Natural killer cell treated with Interleukin-12 subunit alpha and Interleukin-12 subunit beta and Interleukin-15 and Interleukin-18, amount 100 ng/mL, for 72 hours (primary cell): ENCODE results near the gene IL17RA. TPM values are rescaled to one million over a fixed set of nuclear protein-coding genes. Genes with fewer than 3 reads are reported as not detected.

ENCODE experiments used
- ATAC-seq, 2 donors: fragments of 150-1000 bp; cut with Tn5 transposase in 1 of 2; sonication (Bioruptor Pico), chemical (Tn5 transposase) in 1 of 2; 2 replicates each; pipeline ENCODE4 v1.10.0; 2021
- DNase-seq: peaks from one replicate; pipeline ENCODE4 v3.0.0; 2022; ENCODE audit warnings: low spot score
- H3K27ac Mint-ChIP-seq, 2 donors: 1 replicate in 1 of 2; 2 replicates in 1 of 2; pipeline ENCODE4 v1.8.0; 2022; ENCODE audit warnings: mixed read lengths in 2 of 2, mild to moderate bottlenecking in 1 of 2, moderate library complexity in 1 of 2
- H3K27me3 Mint-ChIP-seq, 2 donors: 1 replicate in 1 of 2; 2 replicates in 1 of 2; pipeline ENCODE4 v1.8.0; 2022; ENCODE audit warnings: mixed read lengths in 2 of 2
- H3K36me3 Mint-ChIP-seq: one replicate; pipeline ENCODE4 v1.8.0; 2022; ENCODE audit warnings: mixed read lengths
- H3K4me1 Mint-ChIP-seq, 2 donors: 1 replicate in 1 of 2; 2 replicates in 1 of 2; pipeline ENCODE4 v1.8.0; 2022; ENCODE audit warnings: low read depth in 2 of 2, mixed read lengths in 2 of 2, mild to moderate bottlenecking in 1 of 2
- H3K4me3 Mint-ChIP-seq: one replicate; pipeline ENCODE4 v1.8.0; 2022; ENCODE audit warnings: mixed read lengths
- H3K9me3 Mint-ChIP-seq: 2 replicates; pipeline ENCODE4 v1.8.0; 2022; ENCODE audit warnings: mixed read lengths
- total RNA-seq, 2 donors: library from RNA; stranded (reverse); gene quantifications; one replicate each; pipeline ENCODE4 v1.2.3, GENCODE V29; 2022

IL17RA gene
- total RNA-seq, 2 donors from 2014 or later = 26.5 to 70.5 TPM

DNA sequence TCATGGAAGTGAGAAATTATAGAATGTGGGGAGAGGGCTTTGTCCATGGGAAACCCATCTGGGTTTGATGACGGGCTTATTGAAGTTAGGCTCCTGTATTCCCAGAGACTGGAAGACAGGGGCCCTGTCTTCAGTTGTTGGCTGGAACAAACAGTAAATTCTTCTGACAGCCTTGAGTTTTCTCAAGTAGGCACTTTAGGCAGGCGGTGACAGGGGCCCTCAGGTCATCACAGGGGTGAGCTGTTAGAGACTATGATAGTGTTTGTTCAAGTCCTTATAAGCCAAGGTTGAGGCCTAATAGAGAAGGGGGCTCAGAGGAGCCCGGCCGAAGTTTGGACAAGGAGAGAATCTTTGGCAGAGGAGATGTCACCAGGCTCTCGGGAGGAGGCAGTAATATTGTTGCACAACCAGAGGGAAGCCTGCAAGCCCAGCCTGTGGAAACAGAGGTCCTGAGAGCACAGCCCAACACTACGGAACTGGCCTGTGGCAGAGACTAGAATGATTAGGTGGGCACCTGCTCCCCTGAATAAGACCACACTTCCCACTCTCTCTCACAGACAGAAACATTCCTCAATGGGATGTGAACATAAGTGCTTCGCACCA, 20.2 kb upstream of the IL17RA start:
- Mint-ChIP-seq H3K9me3 (no peaks in the 10 kb centered on the region), H3K36me3 (no peaks in the 10 kb centered on the region), H3K27ac (no peak overlapping the region)

DNA sequence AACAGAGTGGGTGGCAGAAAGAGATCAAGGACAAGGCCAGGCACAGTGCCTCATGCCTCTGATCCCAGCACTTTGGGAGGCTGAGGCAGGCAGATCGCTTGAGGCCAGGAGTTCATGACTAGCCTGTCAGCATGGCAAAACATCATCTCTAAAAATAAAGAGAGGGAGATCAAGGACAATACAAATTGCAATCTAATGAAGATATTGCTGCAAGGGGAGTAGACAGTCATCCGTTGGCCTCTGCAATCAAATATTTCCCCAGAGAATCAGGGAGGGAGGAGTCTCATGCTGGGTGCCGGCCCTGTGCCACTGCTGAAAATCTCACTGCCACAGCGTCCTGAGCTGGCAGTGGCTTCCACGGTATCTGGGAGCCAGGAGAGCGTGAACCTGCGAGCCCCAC, 19.4 kb upstream of the IL17RA start:
- H3K27ac Mint-ChIP-seq = no peak overlapping the region
- peaks cover 13 to 23% of the 10 kb centered on the region in 2 donors for H3K27me3 Mint-ChIP-seq
- DNase-seq = no peak
- no peaks in the 10 kb centered on the region for H3K36me3 Mint-ChIP-seq
- no peaks in the 10 kb centered on the region for H3K4me1 Mint-ChIP-seq
- no peaks in the 10 kb centered on the region for H3K9me3 Mint-ChIP-seq
- H3K4me3 Mint-ChIP-seq = no peak overlapping the region
- ATAC-seq = no peak

More for the DNA sequence above, 20.2 kb upstream of the IL17RA start:
- Mint-ChIP-seq H3K4me3 (no peak overlapping the region), H3K4me1 (no peaks in the 10 kb centered on the region), H3K27me3 (peaks cover 14 to 21% of the 10 kb centered on the region in 2 donors)
- ATAC-seq (no peak), DNase-seq (no peak)

DNA sequence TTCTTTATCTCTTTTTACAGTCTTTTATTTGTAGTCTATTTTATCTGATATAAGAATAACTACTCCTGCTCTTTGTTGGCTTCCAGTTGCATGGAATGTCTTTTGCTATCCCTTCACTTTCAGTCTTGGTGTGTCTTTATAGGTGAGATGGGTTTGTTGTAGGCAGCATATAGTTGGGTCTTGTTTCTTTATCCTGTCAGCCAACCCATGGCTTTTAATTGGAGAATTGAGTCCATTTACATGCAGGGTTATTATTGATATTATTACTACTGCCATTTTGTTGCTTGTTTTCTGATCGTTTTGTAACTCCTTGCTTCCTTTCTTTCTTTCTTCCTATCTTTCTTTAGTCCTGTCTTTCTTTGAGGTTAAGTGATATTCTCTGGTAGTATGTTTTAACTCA, 11.9 kb upstream of the IL17RA start:
- Mint-ChIP-seq H3K36me3 (no peaks in the 10 kb centered on the region), H3K4me1 (peaks cover 12 to 13% of the 10 kb centered on the region in 2 donors), H3K27ac (no peak overlapping the region), H3K4me3 (no peak overlapping the region), H3K27me3 (peaks cover 19 to 20% of the 10 kb centered on the region in 2 donors), H3K9me3 (no peaks in the 10 kb centered on the region)
- DNase-seq = no peak
- no peak for ATAC-seq

DNA sequence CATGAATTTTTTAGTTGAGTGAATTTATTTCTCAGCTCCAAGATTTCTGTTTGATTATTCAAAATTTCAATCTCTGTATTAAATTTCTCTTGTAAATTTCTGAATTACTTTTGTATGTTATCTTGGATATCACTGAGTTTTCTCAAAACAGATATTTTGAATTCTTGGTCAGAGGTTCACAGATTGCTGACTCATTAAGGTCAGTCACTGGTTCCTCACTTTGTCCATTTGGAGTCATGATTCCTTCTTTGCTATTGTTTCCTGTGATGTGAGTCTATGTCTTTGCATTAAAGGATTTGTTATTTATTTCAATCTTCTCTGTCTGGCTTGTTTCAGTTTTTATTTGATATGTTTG, 10.2 kb upstream of the IL17RA start:
- Mint-ChIP-seq H3K9me3 (no peaks in the 10 kb centered on the region), H3K4me1 (peaks cover 12 to 13% of the 10 kb centered on the region in 2 donors), H3K4me3 (no peak overlapping the region), H3K36me3 (no peaks in the 10 kb centered on the region), H3K27me3 (peaks cover 16 to 19% of the 10 kb centered on the region in 2 donors), H3K27ac (no peak overlapping the region)
- ATAC-seq (no peak), DNase-seq (no peak)

DNA sequence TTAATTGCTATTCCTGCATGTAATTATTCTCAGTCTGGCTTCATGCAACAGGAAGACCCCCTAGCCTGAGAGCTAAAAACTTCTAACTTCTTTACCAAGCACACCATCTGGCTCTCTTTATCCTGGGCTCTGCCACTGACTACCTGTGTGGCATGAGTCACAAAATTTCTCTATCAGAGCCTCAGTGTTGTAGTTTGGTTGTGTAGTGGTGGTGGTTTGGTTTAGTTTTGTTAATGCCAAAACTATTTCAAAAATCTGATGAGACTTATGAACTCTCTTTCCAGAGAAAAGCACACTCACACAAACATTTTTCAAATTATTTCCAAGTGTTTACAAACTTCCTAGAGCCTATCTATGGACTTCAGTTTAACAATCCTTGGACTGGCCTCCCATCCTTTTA, 7.5 kb upstream of the IL17RA start:
- Mint-ChIP-seq H3K9me3 (no peaks in the 10 kb centered on the region), H3K27me3 (peaks cover 14 to 17% of the 10 kb centered on the region in 2 donors), H3K4me3 (no peak overlapping the region), H3K4me1 (peaks cover 12 to 13% of the 10 kb centered on the region in 2 donors), H3K27ac (no peak overlapping the region), H3K36me3 (no peaks in the 10 kb centered on the region)
- ATAC-seq = no peak
- DNase-seq = no peak

DNA sequence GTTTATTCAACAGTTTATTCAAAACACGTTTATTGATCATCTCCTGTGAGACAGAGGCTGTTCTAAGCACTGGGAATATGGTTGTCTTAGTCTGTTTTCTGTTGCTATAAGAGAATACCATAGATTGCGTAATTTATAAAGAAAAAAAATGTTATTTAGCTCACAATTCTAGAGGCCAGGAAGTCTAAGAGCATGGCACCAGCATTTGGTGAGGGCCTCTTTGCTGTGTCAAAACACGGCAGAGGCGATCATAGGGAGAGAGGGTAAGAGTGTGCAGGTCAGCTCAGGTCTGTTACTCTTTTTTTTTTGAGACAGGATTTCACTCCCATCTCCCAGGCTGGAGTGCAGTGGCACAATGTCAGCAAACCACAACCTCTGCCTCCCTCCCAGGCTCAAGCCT, 5.2 kb upstream of the IL17RA start:
- H3K4me3 Mint-ChIP-seq = no peak overlapping the region
- H3K27ac Mint-ChIP-seq = peak overlapping the region in 1 of 2 donors; percentile 15
- ATAC-seq (no peak), DNase-seq (no peak)
- peaks cover 22 to 23% of the 10 kb centered on the region in 2 donors for H3K4me1 Mint-ChIP-seq
- H3K27me3 Mint-ChIP-seq = peaks cover 0 to 9% of the 10 kb centered on the region in 2 donors
- no peaks in the 10 kb centered on the region for H3K9me3 Mint-ChIP-seq
- H3K36me3 Mint-ChIP-seq = no peaks in the 10 kb centered on the region

DNA sequence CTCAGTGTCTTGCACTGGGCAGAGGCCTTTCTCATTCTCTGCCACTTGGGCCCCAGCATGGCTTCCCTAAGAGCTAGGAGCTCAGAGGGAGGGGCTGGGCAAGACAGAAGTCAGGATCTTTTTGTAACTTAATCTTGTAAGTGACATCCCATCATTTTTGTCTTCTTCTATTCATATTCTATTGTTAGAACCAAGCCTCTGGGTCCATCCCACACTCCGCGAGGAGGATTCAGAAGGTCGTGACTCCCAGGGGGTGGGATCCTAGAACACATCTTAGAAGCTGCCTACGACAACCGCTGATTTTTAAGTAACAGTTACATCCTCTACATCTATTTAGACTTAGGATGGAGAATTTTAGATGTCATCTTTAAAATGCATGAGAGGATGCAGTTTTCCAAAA, 1.5 kb upstream of the IL17RA start:
- Mint-ChIP-seq H3K27me3 (peaks cover 0 to 4% of the 10 kb centered on the region in 2 donors), H3K4me3 (peak overlapping the region; percentile 83), H3K36me3 (no peaks in the 10 kb centered on the region), H3K27ac (peak overlapping the region; percentile 74 to 88), H3K9me3 (no peaks in the 10 kb centered on the region), H3K4me1 (peaks cover 32 to 34% of the 10 kb centered on the region in 2 donors)
- DNase-seq = no peak
- ATAC-seq = no peak

DNA sequence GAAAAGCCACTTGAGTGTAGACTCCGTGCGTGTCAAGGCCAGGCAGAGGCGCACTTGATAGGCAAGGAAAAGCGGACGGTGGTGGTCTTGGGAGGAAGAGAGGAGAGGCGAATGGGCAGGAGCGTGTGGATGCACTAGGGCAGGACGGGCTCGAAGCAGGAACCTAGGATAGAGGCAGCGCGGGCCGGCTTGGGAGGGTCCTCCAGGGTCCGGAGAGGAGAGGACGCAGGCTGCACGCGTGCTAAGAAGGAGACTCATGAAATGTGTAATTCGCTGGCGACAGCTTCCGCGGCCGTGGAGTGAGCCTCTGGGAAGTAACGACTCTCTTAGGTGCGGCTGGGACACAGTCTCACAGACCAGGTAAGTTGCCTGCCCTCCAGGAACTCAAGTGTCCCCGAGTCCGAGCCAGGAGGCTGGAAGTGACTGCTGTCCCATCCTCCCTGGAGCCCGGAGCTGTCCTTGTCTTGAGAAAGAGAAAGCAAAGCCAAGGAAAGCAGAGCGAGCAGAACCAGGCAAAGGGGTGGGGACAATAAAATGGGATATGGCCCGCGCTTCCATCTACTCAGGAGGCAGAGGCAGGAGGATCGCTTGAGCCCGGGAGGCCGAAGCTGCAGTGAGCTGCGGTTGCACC, 874 bp upstream of the IL17RA start:
- no peak for DNase-seq
- peaks cover 32 to 34% of the 10 kb centered on the region in 2 donors for H3K4me1 Mint-ChIP-seq
- H3K9me3 Mint-ChIP-seq = no peaks in the 10 kb centered on the region
- ATAC-seq = no peak
- no peaks in the 10 kb centered on the region for H3K36me3 Mint-ChIP-seq
- H3K27me3 Mint-ChIP-seq = peaks cover 0 to 4% of the 10 kb centered on the region in 2 donors
- peak overlapping the region; percentile 83 for H3K4me3 Mint-ChIP-seq
- H3K27ac Mint-ChIP-seq = peak overlapping the region; percentile 74 to 88

DNA sequence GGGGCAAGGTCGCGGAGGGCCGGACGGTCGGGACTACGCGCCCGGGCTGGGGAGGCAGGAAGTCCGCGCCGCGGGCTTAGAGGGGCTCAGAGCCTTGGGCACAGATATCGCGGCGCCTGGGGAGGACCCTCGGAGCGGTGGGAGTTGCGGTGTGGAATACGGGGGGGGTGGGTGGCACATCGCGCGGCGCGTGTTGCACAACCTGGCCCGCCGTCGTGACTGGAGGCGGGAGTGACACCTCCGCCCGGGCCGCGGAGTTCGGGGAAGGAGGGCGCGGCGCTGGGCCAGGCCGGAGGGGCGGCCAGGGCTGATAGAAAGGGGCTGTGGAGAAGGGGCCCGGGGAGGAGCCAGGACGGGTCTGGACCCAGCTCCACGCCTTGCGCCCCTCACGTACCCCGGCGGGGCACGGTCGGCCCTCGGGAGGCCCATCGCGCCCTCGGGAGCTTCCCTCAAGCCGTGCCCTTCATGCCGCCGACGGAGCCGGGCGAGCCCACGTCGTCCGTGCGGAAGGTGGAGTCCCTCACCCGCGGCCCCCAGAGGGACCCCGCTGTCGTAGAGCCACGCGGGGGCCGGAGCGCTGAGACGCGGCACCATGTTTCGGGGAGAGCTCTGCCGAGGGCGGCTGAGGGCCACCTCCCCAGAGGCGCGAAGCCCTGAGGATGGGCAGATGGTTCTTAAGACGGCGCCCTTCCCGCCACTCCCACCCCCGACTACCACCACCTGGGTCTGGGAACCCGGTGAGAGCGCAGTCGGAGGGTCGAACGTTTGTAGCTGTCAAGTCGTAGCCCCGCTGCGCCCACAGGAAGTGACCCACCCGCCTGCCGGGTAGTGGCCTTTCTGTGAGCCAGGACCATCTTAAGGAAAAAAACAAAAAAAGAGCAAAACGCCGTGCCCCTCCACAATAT, 729 bp downstream of the IL17RA start:
- ATAC-seq = peak; percentile 57 to 71
- H3K27me3 Mint-ChIP-seq = peaks cover 0 to 4% of the 10 kb centered on the region in 2 donors
- peak overlapping the region; percentile 83 for H3K4me3 Mint-ChIP-seq
- H3K27ac Mint-ChIP-seq = peak overlapping the region; percentile 74 to 88
- DNase-seq = peak; percentile 75
- H3K4me1 Mint-ChIP-seq = peaks cover 32 to 41% of the 10 kb centered on the region in 2 donors
- no peaks in the 10 kb centered on the region for H3K9me3 Mint-ChIP-seq
- no peaks in the 10 kb centered on the region for H3K36me3 Mint-ChIP-seq

DNA sequence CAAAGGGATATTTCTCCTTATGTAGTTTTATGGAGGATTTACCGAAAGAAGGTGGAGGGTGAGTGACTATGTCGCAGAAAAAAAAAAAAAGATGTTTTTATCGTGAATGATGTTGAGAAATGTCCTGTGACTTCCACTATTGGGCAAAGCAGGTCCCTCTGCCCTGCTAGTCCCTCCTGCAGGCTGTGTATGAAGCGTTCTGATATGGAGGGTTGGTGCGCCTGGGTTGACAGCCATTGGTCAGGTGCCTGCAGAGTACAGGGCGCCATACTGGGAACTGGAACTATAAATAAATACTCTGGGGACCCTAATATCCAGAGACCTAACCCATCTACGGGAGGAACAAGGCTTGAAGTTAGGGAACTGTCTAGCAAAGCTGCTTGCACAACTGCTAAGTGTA, 1.5 kb downstream of the IL17RA start:
- H3K4me3 Mint-ChIP-seq = peak overlapping the region; percentile 83
- peak overlapping the region; percentile 46 to 88 for H3K27ac Mint-ChIP-seq
- H3K4me1 Mint-ChIP-seq = peaks cover 38 to 45% of the 10 kb centered on the region in 2 donors
- H3K27me3 Mint-ChIP-seq = peaks cover 0 to 4% of the 10 kb centered on the region in 2 donors
- ATAC-seq = no peak
- H3K9me3 Mint-ChIP-seq = no peaks in the 10 kb centered on the region
- DNase-seq = no peak
- H3K36me3 Mint-ChIP-seq = no peaks in the 10 kb centered on the region

DNA sequence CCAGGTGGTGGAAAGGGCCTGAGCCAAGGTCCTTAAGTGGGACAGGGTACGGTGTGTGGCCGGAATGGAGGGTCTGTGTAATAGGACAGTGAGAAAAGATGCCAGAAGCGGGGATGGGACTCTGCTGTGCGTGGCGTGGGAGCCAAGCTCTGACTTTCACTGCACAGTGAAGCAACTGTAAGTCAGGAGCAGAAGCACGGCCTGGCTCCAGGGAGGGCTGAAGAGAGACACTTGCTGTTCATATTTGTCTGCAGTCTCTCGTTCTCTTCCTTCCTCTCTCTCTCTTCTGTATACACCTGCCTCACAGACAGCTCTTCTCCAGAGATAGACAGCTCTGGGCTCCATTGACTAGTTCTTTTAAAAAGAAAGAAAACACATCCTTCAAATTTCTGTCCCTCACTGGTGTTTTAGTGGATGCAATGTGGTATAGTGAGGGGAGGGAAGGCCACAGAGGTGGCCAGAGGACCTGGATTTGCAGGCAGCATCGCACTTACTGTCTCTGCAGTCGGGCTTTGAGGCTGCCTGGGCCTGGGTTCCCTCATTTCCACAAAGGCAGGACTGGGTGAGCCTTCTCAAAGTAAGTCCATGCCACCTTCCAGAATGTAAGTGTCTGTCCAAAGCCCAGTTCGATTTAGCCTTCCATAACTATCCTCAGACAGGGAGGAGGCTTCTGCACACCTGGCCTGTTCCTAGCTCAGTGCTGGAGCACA, 2.1 kb downstream of the IL17RA start:
- DNase-seq = no peak
- peak overlapping the region; percentile 46 to 88 for H3K27ac Mint-ChIP-seq

DNA sequence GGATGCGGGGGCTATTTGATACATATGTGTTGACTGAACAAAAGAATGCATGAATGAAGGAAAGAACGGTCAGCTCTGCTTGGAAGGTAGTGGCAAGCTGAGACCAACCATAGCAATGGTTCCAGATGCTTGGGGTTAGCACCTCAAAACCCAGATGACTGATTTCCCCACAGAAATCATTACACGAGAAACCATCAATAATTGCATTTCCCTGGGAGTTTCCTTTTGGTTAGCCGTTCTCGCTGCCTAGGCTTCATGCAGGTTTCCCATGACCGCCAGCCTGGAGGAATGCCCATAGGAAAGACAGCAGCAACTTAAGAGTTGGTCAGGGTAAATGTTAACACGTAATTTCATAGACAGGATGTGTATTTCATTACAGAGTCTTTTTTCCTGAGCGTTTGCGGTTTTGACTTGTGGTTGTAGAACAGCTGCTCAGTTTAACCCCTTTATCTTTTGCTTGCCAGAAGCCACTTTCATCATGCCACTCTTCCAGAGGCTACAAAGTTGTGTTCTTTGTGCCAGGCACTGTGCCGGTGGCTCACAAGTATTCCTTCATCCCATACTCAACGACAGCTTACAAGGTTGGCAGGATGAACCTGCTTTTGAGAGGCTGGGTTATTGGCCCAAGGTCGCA, 2.8 kb downstream of the IL17RA start:
- peaks cover 0 to 4% of the 10 kb centered on the region in 2 donors for H3K27me3 Mint-ChIP-seq
- H3K4me3 Mint-ChIP-seq = peak overlapping the region; percentile 83
- DNase-seq = peak; percentile 82
- no peaks in the 10 kb centered on the region for H3K9me3 Mint-ChIP-seq
- peak overlapping the region; percentile 46 to 88 for H3K27ac Mint-ChIP-seq
- ATAC-seq = peak; percentile 39 to 41
- peaks cover 41 to 49% of the 10 kb centered on the region in 2 donors for H3K4me1 Mint-ChIP-seq
- H3K36me3 Mint-ChIP-seq = no peaks in the 10 kb centered on the region

More for the DNA sequence above, 2.1 kb downstream of the IL17RA start:
- peaks cover 0 to 4% of the 10 kb centered on the region in 2 donors for H3K27me3 Mint-ChIP-seq
- ATAC-seq = no peak
- H3K9me3 Mint-ChIP-seq = no peaks in the 10 kb centered on the region
- H3K36me3 Mint-ChIP-seq = no peaks in the 10 kb centered on the region
- H3K4me1 Mint-ChIP-seq = peaks cover 38 to 49% of the 10 kb centered on the region in 2 donors
- peak overlapping the region; percentile 83 for H3K4me3 Mint-ChIP-seq

DNA sequence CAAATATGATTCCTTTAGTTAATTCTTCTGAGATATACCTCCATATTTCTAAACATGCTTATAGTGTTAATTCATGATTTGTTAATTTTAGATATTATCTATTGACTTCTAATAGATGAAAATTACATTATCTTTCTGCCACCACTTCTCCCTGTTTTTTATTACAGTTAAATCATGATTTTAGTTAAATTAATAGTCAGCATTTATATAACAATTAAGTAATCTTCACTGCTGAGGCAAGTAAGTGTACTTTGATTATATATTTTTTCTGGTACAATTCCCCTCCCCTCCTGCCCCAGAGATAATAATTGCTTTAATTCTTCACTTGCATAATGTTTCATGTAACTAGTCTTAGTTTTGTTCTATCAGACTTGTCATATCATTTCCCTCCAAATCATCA, 5.8 kb downstream of the IL17RA start:
- H3K36me3 Mint-ChIP-seq = no peaks in the 10 kb centered on the region
- no peak overlapping the region for H3K27ac Mint-ChIP-seq
- H3K9me3 Mint-ChIP-seq = no peaks in the 10 kb centered on the region
- H3K4me1 Mint-ChIP-seq = peaks cover 46 to 48% of the 10 kb centered on the region in 2 donors
- peak overlapping the region; percentile 11 for H3K4me3 Mint-ChIP-seq
- no peaks in the 10 kb centered on the region for H3K27me3 Mint-ChIP-seq
- DNase-seq = no peak
- no peak for ATAC-seq
